ENCODE measurements around the gene PLEKHM3.
"Not testable (repeated sequence)": the region's sequence is repeated elsewhere in the genome, so short reads cannot be mapped to it uniquely, and the experiment has no call there.

Gene PLEKHM3

DNA sequence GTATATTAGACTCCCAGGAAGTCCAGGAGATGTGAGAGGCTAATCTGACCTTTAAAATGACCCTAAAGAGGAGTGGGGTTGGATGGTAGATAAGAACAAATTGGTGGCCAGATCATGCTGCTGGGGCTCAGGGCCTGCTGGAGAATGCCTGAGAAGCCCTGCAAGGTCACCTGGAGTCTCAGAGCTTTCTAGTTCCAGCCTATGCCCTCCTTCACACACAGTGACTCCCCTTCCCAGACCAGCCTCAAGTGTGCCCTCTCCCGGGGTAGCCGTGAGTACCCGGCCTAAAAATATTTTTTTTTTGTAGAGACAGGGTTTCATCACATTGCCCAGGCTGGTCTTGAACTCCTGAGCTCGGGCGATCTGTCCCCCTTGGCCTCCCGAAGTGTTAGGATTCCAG is 211.4 kb downstream of the PLEKHM3 start:
- no peak for DNase-seq

DNA sequence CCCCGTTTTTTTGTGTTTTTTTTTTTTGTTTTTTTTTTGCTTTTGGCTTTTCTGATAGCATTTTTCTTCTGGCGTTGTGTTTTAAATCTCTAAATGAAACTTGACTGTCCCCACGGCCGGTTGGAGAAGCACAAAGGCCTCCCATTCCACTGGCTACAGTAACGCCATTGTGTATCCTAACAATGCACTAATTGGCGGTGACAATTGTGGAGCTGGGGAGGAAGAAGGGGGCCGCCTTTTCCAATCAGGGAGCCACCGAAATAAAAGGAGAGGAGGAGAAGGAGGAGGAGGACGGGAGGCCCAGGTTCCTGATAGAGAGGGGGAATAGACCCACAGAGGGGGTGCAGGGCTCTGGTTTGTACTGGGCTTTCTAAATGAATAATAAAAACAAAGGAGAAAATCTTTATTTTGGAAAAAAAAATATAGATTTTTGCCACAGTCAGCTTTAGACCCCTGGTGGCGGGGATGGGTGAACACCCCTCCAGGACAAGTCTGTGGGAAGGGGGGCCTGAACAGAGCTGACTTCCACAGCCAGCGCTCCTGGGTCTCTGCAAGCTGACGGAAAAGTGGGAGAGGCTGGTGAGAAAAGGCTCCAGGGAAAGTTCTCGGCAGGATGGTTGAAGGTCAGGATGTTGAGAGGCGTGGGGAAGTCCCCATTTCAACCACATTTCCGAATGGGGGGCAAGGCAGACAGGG is 212.0 kb downstream of the PLEKHM3 start:
- no peak for DNase-seq

DNA sequence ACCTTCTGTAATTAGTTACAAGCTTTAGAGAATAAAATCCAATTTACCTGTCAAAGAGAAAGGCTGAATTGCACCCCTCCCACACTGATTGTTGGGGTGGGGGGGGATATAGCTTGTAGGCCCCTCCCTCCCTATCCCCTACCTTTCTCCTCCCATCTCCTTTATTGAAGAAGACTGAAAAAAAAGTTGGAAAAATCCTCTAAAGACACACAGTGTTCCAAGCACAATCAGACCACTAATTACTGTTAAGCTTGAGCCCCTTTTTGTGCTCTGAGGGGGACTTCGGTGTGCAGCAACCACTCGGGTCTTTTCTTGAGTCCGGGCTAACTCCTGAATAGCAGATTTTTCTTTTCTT is 212.6 kb downstream of the PLEKHM3 start:
- no peak for DNase-seq

DNA sequence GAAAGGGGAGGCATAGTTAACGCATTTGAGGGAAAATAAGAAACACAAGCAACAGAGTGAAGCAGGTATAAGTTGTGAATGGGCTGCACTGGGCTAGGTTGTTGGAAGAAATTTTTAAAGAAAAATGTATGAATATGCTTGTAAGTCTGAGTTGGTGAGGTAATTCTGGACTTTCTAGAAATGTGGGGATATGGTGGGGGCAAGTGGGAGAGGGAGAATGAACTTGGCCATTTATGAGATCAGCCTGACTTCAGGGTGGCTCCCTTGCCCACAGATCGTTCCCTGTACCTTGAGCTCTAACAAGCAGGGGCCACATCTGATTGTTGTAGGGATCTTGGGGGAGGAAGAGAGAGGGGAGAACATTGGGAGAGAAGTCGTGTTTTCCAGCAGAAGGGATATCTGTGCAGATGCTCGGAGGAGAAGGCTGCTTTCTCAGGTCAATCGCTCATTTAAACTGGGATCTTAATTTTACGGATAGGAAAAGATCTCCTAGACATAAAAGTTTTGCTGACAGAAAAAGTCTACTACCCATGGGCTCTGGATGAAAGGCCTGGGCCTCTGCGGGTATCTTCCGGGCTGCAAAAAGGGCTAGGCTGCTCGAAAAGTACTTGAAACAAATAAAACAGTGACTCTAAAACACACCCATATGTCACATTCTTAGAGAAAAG is 213.1 kb downstream of the PLEKHM3 start:
- no peak for DNase-seq

DNA sequence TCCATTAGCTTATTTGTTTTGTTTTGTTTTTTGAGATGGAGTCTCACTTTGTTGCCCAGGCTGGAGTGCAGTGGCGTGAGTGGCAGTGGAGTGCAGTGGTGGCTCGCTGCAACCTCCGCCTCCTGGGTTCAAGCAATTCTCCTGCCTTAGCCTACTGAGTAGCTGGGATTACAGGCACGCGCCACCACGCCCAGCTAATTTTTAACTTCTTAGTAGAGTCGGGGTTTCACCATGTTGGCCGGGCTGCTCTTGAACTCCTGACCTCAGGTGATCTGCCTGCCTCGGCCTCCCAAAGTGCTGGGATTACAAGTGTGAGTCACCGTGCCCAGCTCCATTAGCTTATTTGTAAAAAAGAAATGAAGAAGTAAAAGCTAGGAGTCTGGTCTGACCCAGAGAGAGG is 213.7 kb downstream of the PLEKHM3 start:
- DNase-seq = not testable (repeated sequence)

DNA sequence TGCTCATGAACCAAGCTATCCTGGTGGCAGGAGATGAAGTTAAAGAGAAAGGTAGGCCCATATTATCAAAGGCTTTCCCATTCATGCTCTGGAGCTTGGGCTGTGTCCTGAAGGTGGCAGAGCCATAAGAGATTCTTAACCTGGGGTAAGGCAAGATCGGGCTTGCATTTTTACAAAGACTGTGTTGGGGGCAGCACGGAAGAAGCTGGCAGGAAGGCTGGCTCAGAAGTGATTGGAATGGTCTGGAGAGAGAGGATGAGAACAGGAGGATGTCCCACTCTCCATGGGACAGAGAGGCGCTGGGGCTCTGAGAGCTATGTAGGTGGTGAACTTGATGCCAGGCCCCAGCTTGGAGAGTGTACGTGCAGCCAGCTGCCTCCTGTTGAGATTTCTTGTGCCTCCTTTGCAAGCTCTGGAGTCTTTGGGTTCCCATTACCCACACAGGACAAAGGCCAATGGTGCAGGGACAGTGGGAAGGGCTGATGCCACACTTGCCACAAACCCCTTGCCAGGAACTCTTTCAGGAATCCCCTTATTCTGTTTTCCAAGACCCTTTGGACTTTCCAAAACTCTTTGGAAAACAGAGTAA is 215.0 kb downstream of the PLEKHM3 start:
- DNase-seq = no peak

DNA sequence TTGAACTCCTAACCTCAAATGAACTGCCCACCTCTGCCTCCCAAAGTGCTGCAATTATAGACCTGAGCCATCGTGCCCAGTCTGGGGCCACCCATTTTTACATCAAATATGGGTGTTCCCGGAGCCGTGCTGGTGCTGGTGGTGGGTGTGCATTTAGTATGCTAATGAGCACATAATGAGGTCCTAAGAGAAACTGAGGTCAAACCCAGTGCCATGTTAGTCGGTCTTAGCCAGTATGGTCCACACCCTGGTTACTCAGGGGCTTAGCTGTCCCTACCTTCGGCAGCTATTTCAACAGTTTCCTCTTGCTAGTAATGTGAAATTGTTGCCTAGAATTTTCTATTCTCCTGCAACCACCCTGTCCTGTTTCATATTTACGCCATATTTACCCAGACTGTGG is 217.2 kb downstream of the PLEKHM3 start:
- no peak for DNase-seq

DNA sequence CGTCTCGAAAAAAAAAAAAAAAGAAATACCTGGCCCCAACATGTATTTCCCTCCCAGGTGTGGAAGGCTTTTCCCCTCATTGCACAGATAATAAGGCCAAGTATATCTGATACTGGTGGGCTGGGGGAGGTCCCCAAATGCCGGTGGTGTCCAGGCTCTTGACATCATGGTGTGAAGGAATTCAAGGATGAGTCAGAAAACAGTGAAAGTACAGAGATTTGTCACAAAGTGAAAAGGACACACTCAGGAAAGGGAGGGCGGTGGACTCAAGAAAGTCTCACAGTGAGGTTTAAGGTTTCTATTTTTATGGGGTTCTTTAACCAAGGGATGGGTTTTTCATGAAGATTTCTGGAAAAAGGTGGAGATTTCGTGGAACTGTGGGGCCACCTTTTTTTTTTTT is 217.8 kb downstream of the PLEKHM3 start:
- no peak for DNase-seq

DNA sequence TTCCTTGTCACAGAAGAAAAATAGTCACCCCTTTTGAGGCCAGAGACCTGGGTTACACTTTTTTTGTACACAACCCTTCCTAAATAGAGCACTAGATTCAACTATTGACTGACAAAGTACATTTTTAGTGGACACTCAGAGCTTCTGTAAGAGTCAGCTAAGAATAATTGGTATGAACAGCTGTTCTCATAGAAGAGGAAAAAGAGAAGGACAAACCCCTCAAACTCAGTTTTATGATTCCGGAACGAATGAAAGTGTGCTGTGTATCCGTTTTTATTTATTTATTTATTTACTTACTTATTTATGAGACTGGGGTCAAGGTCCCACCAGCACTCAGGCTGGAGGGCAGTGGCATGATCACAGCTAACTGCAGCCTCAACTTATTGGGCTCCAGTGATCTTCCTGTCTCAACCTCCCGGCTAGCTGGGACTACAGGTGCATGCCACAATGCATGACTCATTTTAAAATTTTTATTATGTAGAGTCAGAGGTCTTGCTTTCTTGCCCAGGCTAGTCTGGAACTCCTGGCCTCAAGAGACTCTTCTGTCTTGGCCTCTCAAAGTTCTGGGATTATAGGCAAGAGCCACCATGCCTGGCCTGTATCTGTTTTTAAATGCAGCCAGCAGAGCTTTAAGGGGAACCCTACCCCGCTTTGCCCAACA is 219.6 kb downstream of the PLEKHM3 start:
- DNase-seq = no peak

DNA sequence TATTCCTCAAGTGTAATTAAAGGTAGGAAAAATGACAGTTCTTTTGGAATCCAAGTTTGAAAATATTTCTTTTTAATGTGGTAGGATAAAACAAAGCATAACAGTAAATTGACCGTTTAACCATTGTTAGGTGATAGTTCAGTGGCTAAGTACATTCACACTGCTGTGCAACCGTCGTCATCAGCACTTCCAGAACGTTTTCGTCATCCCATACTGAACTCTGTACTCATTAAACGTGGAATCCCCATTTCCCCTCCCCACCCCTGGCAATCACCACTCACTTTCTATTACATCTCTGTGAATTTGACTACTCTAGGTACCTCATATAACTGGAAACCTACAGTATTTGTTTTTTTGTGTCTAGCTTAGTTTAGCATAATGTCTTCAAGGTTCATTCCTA is 222.7 kb downstream of the PLEKHM3 start:
- DNase-seq = no peak

DNA sequence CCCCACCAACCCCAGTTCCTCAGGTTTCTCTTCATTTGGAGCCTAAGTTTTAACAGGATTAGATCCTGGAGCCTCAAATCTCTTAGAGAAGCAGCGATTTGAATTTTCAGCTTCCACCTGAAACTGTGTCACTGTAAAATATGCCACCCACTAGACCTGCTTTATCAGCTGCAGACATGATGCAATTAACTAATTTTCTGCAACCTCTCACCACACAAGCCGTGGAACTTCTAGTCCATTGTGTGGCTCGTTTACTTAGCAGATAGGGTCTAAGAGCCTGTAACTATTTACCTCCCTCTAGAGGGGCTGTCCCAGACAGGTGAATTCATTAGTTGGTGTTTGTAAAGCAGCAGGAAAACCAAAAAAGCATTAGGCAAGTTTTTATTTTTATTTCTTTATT is 224.1 kb downstream of the PLEKHM3 start:
- no peak for DNase-seq

DNA sequence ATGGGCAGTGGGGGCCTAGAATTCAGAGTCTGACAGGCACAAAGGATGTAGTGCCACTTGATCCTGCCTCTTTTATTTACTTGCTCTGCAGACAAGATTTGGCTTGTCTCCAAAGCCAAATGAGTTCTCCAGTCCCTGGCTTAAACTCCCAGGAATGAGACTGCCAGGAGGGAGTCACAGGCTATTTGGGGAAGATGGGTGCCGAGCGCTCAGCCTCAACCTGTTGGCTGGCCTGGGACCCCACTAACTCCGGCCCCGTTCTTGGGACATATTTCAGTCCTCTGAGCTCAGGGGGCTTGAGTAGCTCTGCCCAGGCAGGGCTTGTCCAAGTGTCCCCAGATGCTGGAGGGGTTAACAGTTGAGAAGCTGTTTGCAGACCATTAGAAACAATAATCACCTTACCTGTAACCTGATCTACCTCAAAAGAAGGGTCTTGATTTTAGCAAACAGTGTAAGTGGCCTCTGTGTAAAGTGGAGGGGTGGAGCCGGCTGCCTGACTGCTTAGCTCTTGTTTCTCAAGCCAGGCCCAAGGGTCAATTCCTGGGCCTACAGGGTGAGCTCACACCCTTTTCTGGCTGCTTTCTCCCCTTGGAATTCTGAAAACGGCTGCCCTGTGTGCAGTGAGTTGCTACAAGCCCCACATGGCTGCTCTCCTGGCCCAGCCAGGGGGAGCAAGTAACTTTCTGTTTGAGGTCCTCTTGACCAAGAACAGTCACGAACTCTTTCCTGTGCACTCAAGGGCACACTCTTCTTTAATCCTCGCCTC is 228.6 kb downstream of the PLEKHM3 start:
- DNase-seq = no peak

DNA sequence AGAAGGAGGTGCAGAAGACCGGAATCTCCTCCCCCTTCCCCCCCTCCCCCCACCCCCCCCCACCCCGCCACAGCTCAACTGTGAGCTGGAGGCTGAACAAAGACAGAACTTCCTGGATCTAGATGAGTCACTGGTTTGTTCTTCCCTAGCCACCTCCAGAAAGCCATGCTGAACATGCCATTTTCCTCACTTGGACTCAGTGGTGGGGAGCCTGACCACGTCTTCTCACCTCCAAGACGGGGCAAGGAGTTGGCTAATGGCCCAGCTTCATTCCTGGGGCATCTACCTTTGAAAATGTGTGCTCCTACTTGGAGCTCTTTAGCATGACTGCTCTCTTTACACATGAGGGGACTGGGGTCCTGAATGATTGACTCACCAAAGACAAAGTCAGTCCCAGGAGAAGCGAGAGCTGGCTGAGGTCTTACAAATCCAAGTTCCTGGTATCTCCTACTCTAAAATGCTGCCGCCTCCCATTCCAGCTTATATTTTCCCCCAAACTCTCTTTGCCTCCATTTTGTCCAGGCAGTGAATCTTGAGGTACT is 233.0 kb downstream of the PLEKHM3 start:
- no peak for DNase-seq

DNA sequence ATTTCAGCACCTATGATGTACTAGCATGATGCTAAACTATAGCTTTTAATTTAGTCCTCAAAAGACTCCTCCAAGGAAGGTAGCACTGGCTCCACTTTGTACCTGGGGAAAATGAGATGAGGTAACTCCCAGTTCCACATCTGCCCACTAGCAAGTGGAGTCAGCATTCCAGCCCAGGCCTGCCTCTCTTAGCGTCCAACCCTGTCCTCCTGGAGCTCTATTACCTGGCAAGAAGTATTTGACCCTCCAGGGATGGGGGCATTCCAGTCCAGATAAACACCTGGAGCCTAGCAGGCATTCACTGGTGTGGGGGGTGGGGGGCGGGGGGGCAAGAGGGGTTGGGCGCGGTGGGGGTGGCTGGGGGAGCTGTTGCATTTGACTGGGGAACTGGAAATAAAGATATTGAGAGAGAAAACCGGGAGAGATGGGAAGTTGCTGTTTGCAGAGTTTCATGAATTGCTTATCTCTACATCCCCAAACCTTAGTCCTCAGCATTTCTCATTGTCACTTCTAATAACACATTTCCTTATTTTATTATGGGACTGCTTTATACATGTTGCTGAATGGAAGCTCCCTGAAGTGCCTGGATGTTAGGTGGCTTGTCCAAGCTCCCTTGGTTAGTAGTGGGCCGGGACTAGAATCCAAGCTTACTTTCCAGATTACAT is 233.6 kb downstream of the PLEKHM3 start:
- no peak for DNase-seq

DNA sequence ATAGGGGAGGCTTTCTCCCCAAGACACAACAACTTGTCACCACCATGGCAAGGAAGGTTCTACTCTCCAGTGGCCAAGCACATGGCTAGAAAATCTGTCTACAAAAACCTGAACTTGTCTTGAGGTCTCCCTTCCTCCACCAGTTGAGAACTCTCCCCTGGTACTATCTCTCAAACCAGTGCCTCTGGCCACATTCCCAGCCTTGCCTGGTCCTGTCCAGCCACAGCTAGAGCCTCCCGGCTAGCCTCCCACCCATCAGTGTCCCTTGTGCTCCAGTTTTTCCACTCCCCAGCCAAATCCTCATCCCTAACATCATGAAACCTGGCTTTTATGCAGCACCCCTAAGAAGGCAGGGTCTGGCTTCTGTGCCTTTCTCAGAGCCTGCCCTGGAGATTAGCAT is 234.4 kb downstream of the PLEKHM3 start:
- no peak for DNase-seq

DNA sequence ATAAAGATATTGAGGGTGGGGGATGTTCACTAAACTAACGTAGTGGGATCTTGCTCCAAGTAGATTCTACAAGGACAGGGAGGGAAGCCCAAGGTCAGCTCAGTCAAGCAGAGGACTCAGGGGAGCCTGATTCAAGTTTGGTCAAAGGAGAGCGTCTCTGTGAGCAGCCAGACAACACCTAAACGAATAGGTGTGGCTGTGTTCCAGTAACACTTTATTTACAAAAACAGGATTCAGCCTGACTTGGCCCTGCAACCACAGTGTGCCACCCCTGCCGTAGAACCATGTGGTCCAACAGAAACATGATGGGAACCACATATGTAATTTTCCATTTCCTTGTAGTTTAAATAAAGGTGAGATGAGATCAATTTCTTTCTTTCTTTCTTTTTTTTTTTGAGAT is 237.5 kb downstream of the PLEKHM3 start:
- no peak for DNase-seq

DNA sequence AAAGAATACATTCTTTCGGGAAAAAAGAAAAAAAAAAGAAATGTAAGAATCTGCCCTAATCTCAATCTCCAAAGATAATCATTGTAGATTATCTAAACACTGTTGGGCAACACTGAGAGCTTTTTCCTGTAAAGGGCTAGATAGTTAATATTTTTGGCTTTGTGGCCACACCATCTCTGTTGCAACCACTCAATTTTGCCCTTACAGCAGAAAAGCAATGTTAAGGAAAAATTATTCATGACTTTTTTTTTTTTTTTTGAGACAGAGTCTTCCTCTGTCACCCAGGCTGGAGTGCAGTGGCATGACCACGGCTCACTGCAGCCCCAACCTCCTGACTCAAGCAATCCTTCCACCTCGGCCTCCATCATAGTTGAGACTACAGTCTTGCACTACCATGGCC is 238.3 kb downstream of the PLEKHM3 start:
- DNase-seq = no peak

DNA sequence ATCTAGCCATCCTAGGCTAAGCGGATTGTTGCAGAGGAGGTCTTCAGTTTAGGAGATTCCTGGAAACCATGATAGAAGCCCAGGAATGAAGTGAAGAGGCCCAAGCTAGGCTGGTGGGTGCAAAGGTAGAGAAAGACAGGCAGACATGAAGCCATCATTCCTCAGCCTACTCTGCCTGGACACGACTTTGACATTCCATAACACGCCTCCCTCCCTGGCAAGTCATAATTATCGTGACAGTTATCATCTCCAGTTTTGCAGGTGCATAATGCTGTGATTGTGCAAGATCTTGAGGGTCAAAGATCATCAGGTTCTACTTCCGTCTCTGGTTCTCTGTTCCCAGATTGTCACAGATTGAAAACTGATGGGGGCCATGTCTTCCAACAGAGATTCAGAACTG is 240.4 kb downstream of the PLEKHM3 start:
- no peak for DNase-seq

DNA sequence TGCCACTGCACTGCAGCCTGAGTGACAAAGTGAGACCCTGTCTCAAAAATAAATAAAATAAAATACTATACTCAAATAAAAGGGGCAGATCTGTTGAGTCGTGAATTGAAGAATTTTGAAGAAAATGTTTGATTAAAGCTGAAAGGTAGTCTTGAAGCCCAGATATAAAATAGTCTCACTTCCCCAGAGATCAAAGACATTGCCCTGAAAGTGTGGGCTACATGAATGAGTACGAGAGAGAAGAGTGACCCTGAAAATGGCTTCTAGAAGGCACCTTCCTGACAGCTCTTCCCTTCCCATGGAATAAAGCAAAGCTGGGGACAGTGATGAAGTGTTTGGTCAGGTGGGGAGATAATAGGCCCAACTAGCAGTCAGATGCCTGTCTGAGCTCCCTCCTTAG is 241.8 kb downstream of the PLEKHM3 start:
- no peak for DNase-seq

DNA sequence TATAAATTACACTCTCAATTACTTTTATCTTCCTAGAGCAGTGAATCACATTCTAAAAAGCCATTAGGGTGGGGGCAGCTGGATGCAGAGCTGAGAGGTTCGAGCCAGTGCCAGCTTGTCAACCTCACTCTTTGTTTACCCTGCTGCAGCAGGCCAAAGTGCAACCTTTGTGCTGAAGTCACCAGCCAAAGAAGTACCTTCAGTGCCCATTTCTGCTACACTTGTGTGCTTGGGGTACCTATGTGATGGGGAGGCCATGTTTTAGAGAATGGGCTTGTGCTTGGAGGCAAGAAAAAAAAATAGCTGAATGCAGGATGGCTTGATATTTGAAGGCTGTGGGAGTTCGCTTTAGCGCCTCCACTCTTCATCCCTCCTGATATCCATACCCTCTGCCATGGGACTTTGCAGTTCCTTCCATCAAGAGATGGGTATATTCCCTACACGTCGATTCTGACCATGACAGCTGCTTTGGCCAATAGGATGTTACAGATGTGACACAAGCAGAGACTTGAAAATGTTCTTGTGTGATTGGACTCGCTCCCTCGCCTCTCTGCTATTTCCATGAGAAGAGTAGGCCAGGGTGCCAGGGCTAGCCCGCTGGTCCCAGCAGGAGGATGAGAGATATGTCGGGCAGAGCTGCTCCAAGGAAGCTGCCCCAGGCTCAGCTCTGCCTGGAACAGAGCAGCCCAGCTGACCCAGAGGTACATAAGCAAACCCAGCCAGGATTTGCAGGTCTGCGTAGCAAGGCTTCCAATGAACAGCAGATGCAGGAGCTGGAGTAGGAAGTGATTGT is 242.9 kb downstream of the PLEKHM3 start:
- DNase-seq = no peak

DNA sequence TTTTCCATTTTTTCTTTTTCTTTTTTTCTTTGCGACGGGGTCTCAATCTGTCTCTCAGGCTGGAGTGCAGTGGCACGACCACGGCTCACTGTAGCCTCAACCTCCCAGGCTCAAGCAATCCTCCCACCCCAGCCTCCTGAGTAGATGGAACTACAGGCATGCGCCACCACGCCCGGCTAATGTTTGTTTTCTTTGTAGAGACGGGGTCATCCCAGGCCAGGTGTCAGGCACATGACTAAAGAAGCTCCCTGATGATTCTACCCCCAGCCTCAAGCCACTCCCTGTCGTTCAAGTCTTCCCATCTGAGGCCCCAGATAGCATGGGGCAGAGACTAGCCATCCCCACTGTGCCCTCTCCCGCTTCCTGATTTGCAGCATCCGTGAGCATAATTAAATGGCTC is 245.8 kb downstream of the PLEKHM3 start:
- DNase-seq = no peak

All from stimulated activated CD4-positive, alpha-beta T cell treated with anti-CD3 and anti-CD28 coated beads, Interleukin-4, amount 100 ng/mL, for 1 hour (primary cell).